Heart right ventricle (tissue), 16 donors: ENCODE results near the gene GTF3C1. TPM values are rescaled to one million over a fixed set of nuclear protein-coding genes. Genes with fewer than 3 reads are reported as not detected.
A peak's percentile ranks its signal among the peaks of the same experiment; 100 is the strongest.

Source experiments
- ATAC-seq, 8 donors: fragments of 200-7000 bp; cut with Tn5 transposase; one replicate each; pipeline ENCODE4 v1.9.1; 2020; ENCODE audit warnings: mild to moderate bottlenecking in 8 of 8, moderate library complexity in 8 of 8, moderate number of reproducible peaks in 1 of 8
- DNase-seq, 2 donors: peaks; one replicate each; pipeline ENCODE4 v3.0.0-alpha.2; 2020
- H3K27ac ChIP-seq, 10 donors: fragments of 200-600 bp; sonication (generic) in 2 of 10; one replicate each; pipeline versions ENCODE4 v1.5.0 to v1.8.0; 2020 to 2022; ENCODE audit warnings: mild to moderate bottlenecking in 3 of 10
- H3K27me3 ChIP-seq, 7 donors: fragments of 200-600 bp; one replicate each; pipeline ENCODE4 v1.8.0; 2021 to 2022; ENCODE audit warnings: mild to moderate bottlenecking in 2 of 7
- H3K36me3 ChIP-seq, 9 donors: fragments of 200-600 bp; sonication (generic) in 1 of 9; one replicate each; pipeline versions ENCODE4 v1.5.0 to v1.8.0; 2020 to 2022; ENCODE audit warnings: mild to moderate bottlenecking in 2 of 9
- H3K4me1 ChIP-seq, 9 donors: fragments of 200-600 bp; sonication (generic) in 1 of 9; one replicate each; pipeline versions ENCODE4 v1.5.0 to v1.8.0; 2020 to 2022; ENCODE audit warnings: mild to moderate bottlenecking in 4 of 9
- H3K4me3 ChIP-seq, 10 donors: fragments of 200-600 bp; sonication (generic) in 2 of 10; one replicate each; pipeline versions ENCODE4 v1.5.0 to v1.8.0; 2020 to 2022; ENCODE audit warnings: mild to moderate bottlenecking in 7 of 10, moderate library complexity in 2 of 10
- H3K9me3 ChIP-seq, 11 donors: fragments of 200-600 bp in 10 of 11; sonication (generic) in 2 of 11; one replicate each; pipeline versions ENCODE4 v1.5.0 to v1.8.0; 2013 to 2022; ENCODE audit warnings: mild to moderate bottlenecking in 2 of 11, control low read depth in 1 of 11, moderate library complexity in 1 of 11
- CTCF ChIP-seq, 9 donors: fragments of 200-600 bp; sonication (generic) in 2 of 9; IDR thresholded peaks; one replicate each; pipeline versions ENCODE4 v1.5.0 to v1.8.0; 2021 to 2022; ENCODE audit warnings: antibody characterized with exemption in 9 of 9, mild to moderate bottlenecking in 5 of 9, moderate library complexity in 1 of 9
- WGBS, 2 donors: extraction: QIAGEN DNeasy Blood & Tissue Kit; methylation state at CpG; one replicate each; pipeline ENCODE4 v1.1.7; 2013; ENCODE audit warnings: inconsistent platforms in 1 of 2; 5-methylcytosine and 5-hydroxymethylcytosine counted together
- intact Hi-C, 10 donors: fragments of 100-400 bp; cut with DNase I; formaldehyde crosslinking; loops; one replicate each; pipeline versions ENCODE4 v1.11.1 to v1.14.2; 2022
- polyA plus RNA-seq, 2 donors: library from polyadenylated mRNA; stranded (reverse); fragments of 200-250 nt; gene quantifications; one replicate each; pipeline ENCODE4 v1.2.3, GENCODE V29; 2013
- total RNA-seq, 10 donors: library from RNA; stranded (reverse); fragmentation: NEBNext Ultra II Directional in 3 of 10; extraction: Animal tissue kit (Norgen Biotek cat#: 25700) in 3 of 10; gene quantifications; one replicate each; pipeline versions ENCODE4 v1.2.1 to v1.2.4, GENCODE V29; 2021 to 2023
- donor health status: Arrhythmogenic right ventricular cardiomyopathy.
- donor health status: ischemic (EF 13 %, LVEDD 7.1; RV severe dilation, severe dysfunction).
- donor health status: healthy with polysubstance abuse.
- donor health status: DM: no; HTN: yes; CAD: no.
- donor health status: DM: no; HTN: no; CAD: no.
- donor health status: ischemic (EF 25% LVEDD 6.9; RV normal size, moderate dysfunction).
- donor health status: ischemic (EF 25% LVEDD 5.7; RV mildly dilated, moderate dysfunction).
- donor health status: healthy.
- donor health status: DM: yes; HTN: yes; CAD: no.
- donor health status: Ischemic cardiomyopathy.
- donor health status: ischemic (EF 35%, LVEDD 5.7; RV mildly dilated, moderate dysfunction).
- donor health status: nonischemic (EF 11% LVEDD 7.7; RV severe dilation, severe dysfunction).
- donor health status: DM: yes; HTN: yes; CAD: no.
- donor health status: PGD.
- donor health status: ischemic (EF 29% LVEDD 5.4; RV normal size, mild dysfunction).
- donor health status: nonischemic (EF 23%, LVEDD 6.1; RV moderate dilation, normal function).

Gene GTF3C1
- total and polyA plus RNA-seq, 12 donors, result 48.1 to 133 (median 62.8) TPM

DNA sequence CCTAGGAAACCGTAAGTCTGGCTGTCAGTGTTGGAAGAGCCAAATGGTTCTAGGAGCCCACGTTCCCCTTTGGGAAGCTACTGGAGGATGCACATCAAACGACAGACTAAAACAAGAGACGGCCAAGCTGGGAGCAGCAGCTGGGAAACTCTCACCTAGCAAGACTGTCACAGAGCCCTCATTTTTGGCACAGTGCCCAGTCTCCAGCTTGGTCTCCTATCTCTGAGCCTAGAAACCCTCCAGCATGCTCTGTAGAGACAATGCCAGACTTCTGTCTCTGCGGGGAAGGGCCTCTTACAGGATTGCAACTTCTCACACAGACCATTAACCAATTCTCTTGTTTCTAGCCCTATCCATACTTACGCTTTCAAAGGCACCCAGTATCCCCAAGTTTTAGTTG lies 23.5 kb downstream of the GTF3C1 start:
- DNase-seq, result peak; percentile 55 to 80
- 44 to 66% methylated on average over 6 of the region's 6 CpGs for WGBS, 2 donors
- Histone ChIP-seq H3K4me3 (no peak overlapping the region), H3K9me3 (peaks cover 0 to 13% (median 0%) of the 10 kb centered on the region in 11 donors), H3K27ac (peak overlapping the region in 7 of 10 donors; percentile 23 to 95 (median 53)), H3K36me3 (peaks cover 0 to 90% (median 57%) of the 10 kb centered on the region in 9 donors), H3K27me3 (no peaks in the 10 kb centered on the region), H3K4me1 (peaks cover 0 to 75% (median 25%) of the 10 kb centered on the region in 9 donors)
- intact Hi-C loops, result no loop called here
- no peak for TF ChIP-seq CTCF (IDR thresholded peaks at IDR 0.05)
- peak; percentile 30 to 71 (median 60) for ATAC-seq

GRCh38 chr16:27522173-27522707 lies 27.5 kb downstream of the GTF3C1 start:
- peaks cover 0 to 13% (median 0%) of the 10 kb centered on the region in 11 donors for H3K9me3 ChIP-seq
- peaks cover 0 to 80% (median 44%) of the 10 kb centered on the region in 9 donors for H3K36me3 ChIP-seq
- no peaks in the 10 kb centered on the region for H3K27me3 ChIP-seq
- WGBS, 2 donors, result 44 to 62% methylated on average over 6 of the region's 6 CpGs
- DNase-seq (peak in 1 of 2 donors; percentile 55), ATAC-seq (peak; percentile 41 to 78 (median 62))
- peaks cover 8 to 61% (median 31%) of the 10 kb centered on the region in 9 donors for H3K4me1 ChIP-seq
- intact Hi-C loops, result no loop called here
- no peak overlapping the region for H3K4me3 ChIP-seq
- H3K27ac ChIP-seq, result peak overlapping the region; percentile 72 to 95 (median 92)
- no peak for TF ChIP-seq CTCF (IDR thresholded peaks at IDR 0.05)

GRCh38 chr16:27520982-27521673 lies 28.6 kb downstream of the GTF3C1 start:
- DNase-seq, result peak; percentile 72 to 88
- H3K9me3 ChIP-seq, result peaks cover 0 to 13% (median 0%) of the 10 kb centered on the region in 11 donors
- peaks cover 8 to 66% (median 28%) of the 10 kb centered on the region in 9 donors for H3K4me1 ChIP-seq
- WGBS, 2 donors, result 17 to 27% methylated on average over 16 of the region's 16 CpGs
- peak overlapping the region; percentile 72 to 95 (median 92) for H3K27ac ChIP-seq
- peaks cover 0 to 80% (median 34%) of the 10 kb centered on the region in 9 donors for H3K36me3 ChIP-seq
- H3K4me3 ChIP-seq, result no peak overlapping the region
- TF ChIP-seq CTCF (IDR thresholded peaks at IDR 0.05), result no peak
- H3K27me3 ChIP-seq, result no peaks in the 10 kb centered on the region
- intact Hi-C loops, result no loop called here
- peak; percentile 89 to 95 (median 93) for ATAC-seq

GRCh38 chr16:27518226-27518625 lies 31.5 kb downstream of the GTF3C1 start:
- 95 to 96% methylated on average over 4 of the region's 4 CpGs for WGBS, 2 donors
- no peaks in the 10 kb centered on the region for H3K9me3 ChIP-seq
- no peak overlapping the region for H3K4me3 ChIP-seq
- intact Hi-C loops, result no loop called here
- H3K27me3 ChIP-seq, result no peaks in the 10 kb centered on the region
- peaks cover 0 to 77% (median 12%) of the 10 kb centered on the region in 9 donors for H3K36me3 ChIP-seq
- TF ChIP-seq CTCF (IDR thresholded peaks at IDR 0.05), result no peak
- H3K4me1 ChIP-seq, result peaks cover 8 to 73% (median 34%) of the 10 kb centered on the region in 9 donors
- peak overlapping the region in 5 of 10 donors; percentile 45 to 95 (median 91) for H3K27ac ChIP-seq
- ATAC-seq (no peak), DNase-seq (no peak)
